HepG2 (cell line): ENCODE results near the gene VPS13D. TPM values are rescaled to one million over a fixed set of nuclear protein-coding genes. Genes with fewer than 3 reads are reported as not detected.

Experiments
- ATAC-seq: fragments of 200-7000 bp; cut with Tn5 transposase; 3 replicates; pipeline ENCODE4 v1.9.1; 2020; ENCODE audit warnings: mild to moderate bottlenecking, moderate library complexity
- BruUV-seq: library from RNA; stranded (reverse); fragments of 400-500 nt; replicated peaks from 2 replicates; lab custom pipeline; 2021; lab: Mats Ljungman, UMichigan
- CTCF ChIA-PET: fragments of 300-600 bp; formaldehyde crosslinking; extraction: SDS; loops from one replicate; lab custom pipeline; 2021; ENCODE audit warnings: low total read pairs, inconsistent platforms, low intra/inter-chr PET ratio; lab: Yijun Ruan, JAX
- POLR2A ChIA-PET: fragments of 350-600 bp; sonication (Branson Sonifier 250); formaldehyde crosslinking; loops from one replicate; lab custom pipeline; 2020; ENCODE audit warnings: antibody characterized with exemption, inconsistent platforms; lab: Yijun Ruan, JAX
- DNase-seq: peaks from one replicate; pipeline ENCODE4 v3.0.0-alpha.2; 2015; ENCODE audit warnings: low spot score
- FAIRE-seq: peaks from 3 replicates; lab custom pipeline; 2011; peaks lifted over from hg19 to GRCh38; lab: Jason Lieb, UNC
- H2AFZ ChIP-seq: one replicate; pipeline ENCODE4 v1.6.1; 2011; ENCODE audit warnings: low read length, inconsistent platforms
- H3K27ac ChIP-seq: fragments of 300-600 bp; 3 replicates; pipeline ENCODE4 v1.8.0; 2011; ENCODE audit warnings: mixed run types, mild to moderate bottlenecking, mixed read lengths, low read length, inconsistent platforms; ENCODE audit not compliant: insufficient read depth; ENCODE audit errors: extremely low read length
- H3K27me3 ChIP-seq, 2 experiments: fragments of 200-600 bp in 1 of 2; 2 replicates in 1 of 2; 3 replicates in 1 of 2; pipeline versions ENCODE4 v1.6.0 to v1.8.0; 2011; ENCODE audit warnings: low read length in 2 of 2, mild to moderate bottlenecking in 2 of 2, moderate library complexity in 2 of 2, inconsistent platforms in 1 of 2; ENCODE audit not compliant: insufficient read depth in 2 of 2, control insufficient read depth in 1 of 2
- H3K36me3 ChIP-seq, 2 experiments: fragments of 200-600 bp in 1 of 2; replicated peaks in 1 of 2; 2 replicates in 1 of 2; 3 replicates in 1 of 2; pipeline versions ENCODE4 v1.5.1 to v1.8.0; 2011; ENCODE audit warnings: low read length in 2 of 2, inconsistent platforms in 1 of 2; ENCODE audit not compliant: insufficient read depth in 2 of 2, control insufficient read depth in 1 of 2
- H3K4me1 ChIP-seq: 2 replicates; pipeline ENCODE4 v1.5.1; 2012; ENCODE audit warnings: low read length, inconsistent platforms; ENCODE audit not compliant: insufficient read depth
- H3K4me2 ChIP-seq: 2 replicates; pipeline ENCODE4 v1.6.0; 2011; ENCODE audit warnings: low read depth, low read length, inconsistent platforms
- H3K4me3 ChIP-seq, 3 experiments: fragments of 200-600 bp in 1 of 3; sonication (generic), shearing (Covaris generic) in 1 of 3; replicated peaks in 1 of 3; 2 replicates each; pipeline ENCODE4 v1.5.1; 2011 to 2016; ENCODE audit warnings: low read length in 3 of 3, inconsistent platforms in 2 of 3, low read depth in 2 of 3, mild to moderate bottlenecking in 2 of 3, control low read depth in 1 of 3, mixed read lengths in 1 of 3; ENCODE audit not compliant: insufficient read depth in 1 of 3
- H3K79me2 ChIP-seq: one replicate; pipeline ENCODE4 v1.6.1; 2011; ENCODE audit warnings: low read length, inconsistent platforms; ENCODE audit not compliant: insufficient read depth
- H3K9ac ChIP-seq: 2 replicates; pipeline ENCODE4 v1.6.0; 2011; ENCODE audit warnings: mild to moderate bottlenecking, low read depth, low read length, inconsistent platforms; ENCODE audit not compliant: insufficient read depth
- H3K9me3 ChIP-seq: 2 replicates; pipeline ENCODE4 v1.5.1; 2012; ENCODE audit warnings: mild to moderate bottlenecking, low read length
- H4K20me1 ChIP-seq: 2 replicates; pipeline ENCODE4 v1.6.0; 2011; ENCODE audit warnings: inconsistent platforms, mild to moderate bottlenecking, low read length, moderate library complexity; ENCODE audit not compliant: insufficient read depth
- AGO2 ChIP-seq: fragments of 200-400 bp; formaldehyde crosslinking; optimal IDR thresholded peaks from 2 replicates; pipeline ENCODE3; 2017; ENCODE audit warnings: mild to moderate bottlenecking, low read depth, low read length, moderate library complexity
- CHD2 ChIP-seq: IDR thresholded peaks from 2 replicates; pipeline ENCODE4 v1.6.1; 2011; ENCODE audit warnings: low read depth, low read length, improper control_type of control experiment
- IKZF5 ChIP-seq: IDR thresholded peaks from 2 replicates; pipeline ENCODE4 v1.6.1; 2018; ENCODE audit warnings: missing genetic modification reagents, mild to moderate bottlenecking, missing compliant biosample characterization
- ISX ChIP-seq: sonication (generic); formaldehyde crosslinking; conservative IDR thresholded peaks from 2 replicates; pipeline ENCODE4 v1.5.0; 2020; ENCODE audit warnings: missing genetic modification reagents
- KDM5B ChIP-seq: sonication (generic); formaldehyde crosslinking; IDR thresholded peaks from 2 replicates; pipeline ENCODE4 v1.4.0; 2020; ENCODE audit warnings: missing genetic modification reagents, mild to moderate bottlenecking, borderline replicate concordance
- MAX ChIP-seq: IDR thresholded peaks from 2 replicates; pipeline ENCODE4 v1.6.1; 2012; ENCODE audit warnings: inconsistent platforms
- PATZ1 ChIP-seq: sonication (generic); formaldehyde crosslinking; IDR thresholded peaks from 2 replicates; pipeline ENCODE4 v1.4.0; 2020; ENCODE audit warnings: missing genetic modification reagents
- RARA ChIP-seq: IDR thresholded peaks from 2 replicates; pipeline ENCODE4 v1.6.1; 2016; ENCODE audit warnings: missing genetic modification reagents, missing compliant biosample characterization
- RXRA ChIP-seq: sonication (generic); formaldehyde crosslinking; IDR thresholded peaks from 2 replicates; pipeline ENCODE4 v1.5.1; 2020; ENCODE audit warnings: missing genetic modification reagents
- ZBTB38 ChIP-seq: sonication (generic); formaldehyde crosslinking; IDR thresholded peaks from 2 replicates; pipeline ENCODE4 v1.5.1; 2020; ENCODE audit warnings: mild to moderate bottlenecking, missing genetic modification reagents
- ZNF263 ChIP-seq: sonication (generic); formaldehyde crosslinking; IDR thresholded peaks from 2 replicates; pipeline ENCODE4 v1.4.0; 2020; ENCODE audit warnings: missing genetic modification reagents
- ZNF550 ChIP-seq: sonication (generic); formaldehyde crosslinking; IDR thresholded peaks from 2 replicates; pipeline ENCODE4 v1.4.0; 2020; ENCODE audit warnings: mild to moderate bottlenecking, missing genetic modification reagents, borderline replicate concordance
- ZNF687 ChIP-seq: sonication (generic); formaldehyde crosslinking; IDR thresholded peaks from 2 replicates; pipeline ENCODE4 v1.5.1; 2020; ENCODE audit warnings: mild to moderate bottlenecking, missing genetic modification reagents, moderate library complexity
- WGBS: methylation state at CpG from one replicate; pipeline ENCODE4 v1.1.6; 2017; ENCODE audit warnings: low lambda C conversion rate; 5-methylcytosine and 5-hydroxymethylcytosine counted together
- in situ Hi-C: cut with HindIII; loops from 2 replicates; pipeline ENCODE4 v1.10.0; 2017; ENCODE audit warnings: low pct_unique_long_range_greater_than_20kb; ENCODE audit not compliant: extremely low pct_ligation_motif_present
- intact Hi-C: fragments of 100-400 bp; cut with micrococcal nuclease; formaldehyde crosslinking; loops from one replicate; pipeline ENCODE4 v1.10.0; 2022; ENCODE audit not compliant: unreplicated experiment
- polyA plus RNA-seq, 8 experiments: library from polyadenylated mRNA; depleted of rRNA in 3 of 8; stranded (reverse) in 7 of 8; unstranded in 1 of 8; fragments of >200 nt; fragmentation: Illumina TruSeq in 4 of 8; extraction: Trizol in 4 of 8; gene quantifications; 2 replicates each; pipeline versions ENCODE4 v1.2.1 to v1.2.3, GENCODE V29; 2011 to 2016; ENCODE audit warnings: low read depth in 4 of 8, missing spikeins in 1 of 8, mixed read lengths in 1 of 8; ENCODE audit not compliant: insufficient read depth in 1 of 8
- total RNA-seq, 5 experiments: library from RNA; depleted of rRNA; stranded (reverse); fragments of >200 nt; fragmentation: Illumina TruSeq; extraction: Trizol; gene quantifications; 2 replicates each; pipeline ENCODE4 v1.2.3, GENCODE V29; 2016; ENCODE audit warnings: low read depth in 1 of 5

VPS13D gene
- total and polyA plus RNA-seq, 2 of the 13 experiments (the other 11 are each of a cell fraction or from before 2014, with no cell fraction given), result 8.6 to 13.9 TPM

- Histone ChIP-seq H3K4me2 (peak overlapping the region; percentile 88), H3K9me3 (no peaks in the 10 kb centered on the region), H4K20me1 (no peaks in the 10 kb centered on the region), H3K27ac (no peak overlapping the region), H3K4me1 (peaks cover 62% of the 10 kb centered on the region), H3K4me3 (peak overlapping the region in 1 of 3 experiments; percentile 69; a peak in 1 of 6 replicates), H2AFZ (no peak overlapping the region), H3K9ac (no peak overlapping the region; the same call in 1 of the 2 replicates), H3K79me2 (no peaks in the 10 kb centered on the region), H3K27me3 (peaks cover 0 to 17% of the 10 kb centered on the region in 2 experiments; a peak in 2 of 5 replicates), H3K36me3 (no peaks in the 10 kb centered on the region)
- DNase-seq (no peak), FAIRE-seq (no peak), ATAC-seq (peak; percentile 31)
- no TSS peak for BruUV-seq
- ChIA-PET CTCF (no interaction called here), POLR2A (interaction anchor here (0.7 to 6.3 kb wide), 8 partner anchors 13 to 161 kb away, joined by 3 to 50 read pairs (median 5); no protein-coding TSS in a partner anchor)
- peak; percentile 42; the same call in 1 of the 2 replicates for TF ChIP-seq ZNF263 (CRISPR knock-in tag)
- peak; percentile 1; the same call in 1 of the 2 replicates for TF ChIP-seq ZBTB38
- no peak for TF ChIP-seq CHD2
- TF ChIP-seq KDM5B, result peak; percentile 16; the same call in 1 of the 2 replicates
- TF ChIP-seq IKZF5 (CRISPR knock-in tag), result no peak
- TF ChIP-seq AGO2, result peak; percentile 24
- no peak for TF ChIP-seq ISX (CRISPR knock-in tag)
- TF ChIP-seq ZNF550 (CRISPR knock-in tag), result 0 out of 2 replicates have a peak, but pooled peaks have one; percentile 58
- TF ChIP-seq MAX, result 0 out of 2 replicates have a peak, but pooled peaks have one; percentile 18
- peak; percentile 49; the same call in 1 of the 2 replicates for TF ChIP-seq ZNF687
- peak; percentile 68 for TF ChIP-seq RARA (CRISPR knock-in tag)
- 0 out of 2 replicates have a peak, but pooled peaks have one; percentile 26 for TF ChIP-seq PATZ1 (CRISPR knock-in tag)
- TF ChIP-seq RXRA, result peak; percentile 2; the same call in 1 of the 2 replicates
- intact Hi-C loops (no loop called here), in situ Hi-C loops (no loop called here)
- whole genome bisulfite sequencing, result 21% methylated on average over 12 of the region's 17 CpGs
Measured at GRCh38 chr1:12541274-12542137, 311.7 kb downstream of the VPS13D start.
